Liver (tissue), 2 donors: Measurements from ENCODE around the gene MAPK8.

Source experiments
- CTCF ChIP-seq: fragments of 150-350 bp; IDR thresholded peaks from 2 replicates; pipeline ENCODE4 v1.5.1; 2017; ENCODE audit warnings: improper control_type of control experiment, low read depth, low read length; ENCODE audit not compliant: missing input control
- MAX ChIP-seq: IDR thresholded peaks from 2 replicates; pipeline ENCODE4 v1.6.1; 2016; ENCODE audit warnings: antibody characterized with exemption
- donor health status: healthy.

- no peak for TF ChIP-seq CTCF
- no peak for TF ChIP-seq MAX
Measured at GRCh38 chr10:48440771-48441170, 134.3 kb downstream of the MAPK8 start.
